Measurements from ENCODE around the gene CCL17.

Gene CCL17

GRCh38 chr16:57377080-57377841 is 27.3 kb upstream of the CCL17 start:
- DNase-seq (ENCODE audit: low spot score), result no peak

DNA sequence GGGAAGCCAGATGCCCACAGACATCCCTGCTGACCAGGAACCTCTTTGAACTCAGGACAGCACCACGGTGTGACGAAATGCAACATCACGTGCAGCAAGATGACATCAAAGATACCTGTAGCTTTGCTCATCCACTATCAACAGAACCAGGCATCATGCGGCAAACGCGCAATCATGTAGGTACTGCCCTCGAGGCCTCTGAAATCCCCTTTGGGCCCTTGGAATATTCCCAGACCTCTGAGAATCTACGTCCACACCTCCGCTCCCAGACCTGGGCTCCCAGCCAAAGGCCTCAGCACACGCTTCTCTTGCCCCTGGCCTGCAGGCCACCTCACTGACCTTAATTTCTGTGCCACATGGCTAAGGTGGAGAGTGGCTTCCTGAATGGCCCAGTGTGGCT is 25.0 kb upstream of the CCL17 start:
- no peak for DNase-seq (ENCODE audit: low spot score)

DNA sequence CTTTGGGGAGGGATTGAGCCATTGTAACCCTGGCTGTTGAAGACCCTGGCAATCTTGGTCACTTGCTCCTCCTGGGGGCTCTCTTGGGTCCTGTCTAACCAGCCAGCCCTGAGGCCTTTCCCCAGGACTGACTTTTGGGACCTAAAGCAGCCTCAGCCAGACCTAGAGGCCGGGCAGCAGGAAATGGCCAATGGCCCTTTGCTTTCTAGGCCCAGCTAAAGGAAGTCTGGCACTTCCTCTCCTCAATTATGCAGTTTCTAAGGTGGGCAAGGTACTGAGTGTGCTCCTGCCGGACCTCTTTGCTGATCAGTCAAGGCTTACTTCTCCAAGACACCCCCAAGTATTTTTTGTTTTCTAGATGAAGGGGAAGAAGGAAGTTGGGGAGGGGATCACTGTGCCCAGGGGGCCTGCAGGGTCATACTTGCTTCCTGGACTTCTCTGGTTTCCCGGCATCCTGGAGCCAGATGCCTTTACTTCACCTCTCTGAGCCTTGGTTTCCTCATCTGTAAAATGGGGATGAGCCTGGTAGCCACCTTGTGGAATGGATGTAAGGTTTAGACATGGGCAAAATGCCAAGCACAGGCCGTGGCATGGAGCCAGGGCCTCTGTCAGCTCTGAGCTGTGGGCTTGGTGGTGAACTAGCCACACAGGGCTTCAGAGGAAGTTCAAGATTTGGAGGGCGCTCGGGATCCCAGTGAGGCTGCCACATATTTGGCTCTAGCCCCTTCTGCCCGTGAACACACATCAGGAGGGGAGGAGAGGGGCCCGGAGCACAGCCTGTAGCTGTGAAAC is 23.7 kb upstream of the CCL17 start:
- no peak for DNase-seq (ENCODE audit: low spot score)

GRCh38 chr16:57381791-57382534 is 22.6 kb upstream of the CCL17 start:
- no peak for DNase-seq (ENCODE audit: low spot score)

DNA sequence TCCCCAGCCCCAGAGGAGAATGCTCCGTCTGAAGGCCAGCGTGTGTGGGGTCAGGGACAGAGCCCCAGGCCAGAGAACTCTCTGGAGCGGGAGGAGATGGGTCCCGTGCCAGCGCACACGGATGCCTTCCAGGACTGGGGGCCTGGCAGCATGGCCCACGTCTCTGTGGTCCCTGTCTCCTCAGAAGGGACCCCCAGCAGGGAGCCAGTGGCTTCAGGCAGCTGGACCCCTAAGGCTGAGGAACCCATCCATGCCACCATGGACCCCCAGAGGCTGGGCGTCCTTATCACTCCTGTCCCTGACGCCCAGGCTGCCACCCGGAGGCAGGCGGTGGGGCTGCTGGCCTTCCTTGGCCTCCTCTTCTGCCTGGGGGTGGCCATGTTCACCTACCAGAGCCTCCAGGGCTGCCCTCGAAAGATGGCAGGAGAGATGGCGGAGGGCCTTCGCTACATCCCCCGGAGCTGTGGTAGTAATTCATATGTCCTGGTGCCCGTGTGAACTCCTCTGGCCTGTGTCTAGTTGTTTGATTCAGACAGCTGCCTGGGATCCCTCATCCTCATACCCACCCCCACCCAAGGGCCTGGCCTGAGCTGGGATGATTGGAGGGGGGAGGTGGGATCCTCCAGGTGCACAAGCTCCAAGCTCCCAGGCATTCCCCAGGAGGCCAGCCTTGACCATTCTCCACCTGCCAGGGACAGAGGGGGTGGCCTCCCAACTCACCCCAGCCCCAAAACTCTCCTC is 21.9 kb upstream of the CCL17 start:
- DNase-seq (ENCODE audit: low spot score), result no peak

DNA sequence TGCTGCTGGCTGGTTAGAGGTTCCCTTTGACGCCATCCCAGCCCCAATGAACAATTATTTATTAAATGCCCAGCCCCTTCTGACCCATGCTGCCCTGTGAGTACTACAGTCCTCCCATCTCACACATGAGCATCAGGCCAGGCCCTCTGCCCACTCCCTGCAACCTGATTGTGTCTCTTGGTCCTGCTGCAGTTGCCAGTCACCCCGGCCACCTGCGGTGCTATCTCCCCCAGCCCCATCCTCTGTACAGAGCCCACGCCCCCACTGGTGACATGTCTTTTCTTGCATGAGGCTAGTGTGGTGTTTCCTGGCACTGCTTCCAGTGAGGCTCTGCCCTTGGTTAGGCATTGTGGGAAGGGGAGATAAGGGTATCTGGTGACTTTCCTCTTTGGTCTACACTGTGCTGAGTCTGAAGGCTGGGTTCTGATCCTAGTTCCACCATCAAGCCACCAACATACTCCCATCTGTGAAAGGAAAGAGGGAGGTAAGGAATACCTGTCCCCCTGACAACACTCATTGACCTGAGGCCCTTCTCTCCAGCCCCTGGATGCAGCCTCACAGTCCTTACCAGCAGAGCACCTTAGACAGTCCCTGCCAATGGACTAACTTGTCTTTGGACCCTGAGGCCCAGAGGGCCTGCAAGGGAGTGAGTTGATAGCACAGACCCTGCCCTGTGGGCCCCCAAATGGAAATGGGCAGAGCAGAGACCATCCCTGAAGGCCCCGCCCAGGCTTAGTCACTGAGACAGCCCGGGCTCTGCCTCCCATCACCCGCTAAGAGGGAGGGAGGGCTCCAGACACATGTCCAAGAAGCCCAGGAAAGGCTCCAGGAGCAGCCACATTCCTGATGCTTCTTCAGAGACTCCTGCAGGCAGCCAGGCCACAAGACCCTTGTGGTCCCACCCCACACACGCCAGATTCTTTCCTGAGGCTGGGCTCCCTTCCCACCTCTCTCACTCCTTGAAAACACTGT is 21.0 kb upstream of the CCL17 start:
- peak; percentile 51 for DNase-seq (ENCODE audit: low spot score)

GRCh38 chr16:57384248-57385070 is 20.1 kb upstream of the CCL17 start:
- DNase-seq (ENCODE audit: low spot score), result no peak

- no peak for DNase-seq (ENCODE audit: low spot score)
These were observed 19.5 kb upstream of the CCL17 start for GRCh38 chr16:57385083-57385482.

GRCh38 chr16:57386381-57386951 is 18.1 kb upstream of the CCL17 start:
- DNase-seq (ENCODE audit: low spot score), result peak; percentile 75

GRCh38 chr16:57387598-57388354 is 16.8 kb upstream of the CCL17 start:
- DNase-seq (ENCODE audit: low spot score), result no peak

- no peak for DNase-seq (ENCODE audit: low spot score)
These were observed 16.0 kb upstream of the CCL17 start for GRCh38 chr16:57388359-57389086.

- DNase-seq (ENCODE audit: low spot score), result no peak
These were observed 15.5 kb upstream of the CCL17 start for GRCh38 chr16:57389087-57389468.

GRCh38 chr16:57390636-57391295 is 13.8 kb upstream of the CCL17 start:
- no peak for DNase-seq (ENCODE audit: low spot score)

DNA sequence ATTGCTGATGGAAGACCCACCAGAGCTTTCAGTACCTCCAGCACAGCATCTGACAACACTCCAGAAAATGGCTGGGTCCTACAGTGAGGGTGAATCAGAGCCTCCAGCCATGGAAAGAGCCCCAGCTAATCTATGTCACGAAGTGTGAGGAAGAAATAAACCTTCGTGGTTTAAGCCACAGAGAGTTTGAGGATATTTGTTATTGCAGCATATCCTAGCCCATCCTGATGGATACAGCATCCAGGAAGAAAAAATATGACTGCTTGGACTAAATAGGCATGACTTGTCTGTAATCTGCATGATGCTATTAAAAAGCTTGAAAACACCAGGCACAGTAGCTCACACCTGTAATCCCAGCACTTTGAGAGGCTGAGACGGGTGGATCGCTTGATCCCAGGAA is 13.3 kb upstream of the CCL17 start:
- DNase-seq (ENCODE audit: low spot score), result no peak

DNA sequence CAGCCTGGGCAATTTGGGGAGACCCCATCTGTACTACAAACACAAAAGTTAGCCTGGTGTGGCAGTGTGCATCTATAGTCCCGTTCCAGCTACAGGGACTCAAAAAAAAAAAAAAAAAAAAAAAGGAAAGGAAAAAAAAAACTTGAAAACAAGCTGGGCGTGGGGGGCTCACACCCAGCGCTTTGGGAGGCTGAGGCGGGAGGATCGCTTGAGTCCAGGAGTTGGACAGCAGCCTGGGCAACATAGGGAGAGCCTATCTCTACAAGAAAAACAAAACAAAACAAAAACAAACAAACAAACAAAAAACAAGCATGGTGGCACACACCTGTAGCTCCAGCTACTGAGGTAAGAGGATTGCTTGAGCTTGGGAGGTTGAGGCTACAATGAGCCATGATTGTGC is 12.9 kb upstream of the CCL17 start:
- DNase-seq (ENCODE audit: low spot score), result no peak

DNA sequence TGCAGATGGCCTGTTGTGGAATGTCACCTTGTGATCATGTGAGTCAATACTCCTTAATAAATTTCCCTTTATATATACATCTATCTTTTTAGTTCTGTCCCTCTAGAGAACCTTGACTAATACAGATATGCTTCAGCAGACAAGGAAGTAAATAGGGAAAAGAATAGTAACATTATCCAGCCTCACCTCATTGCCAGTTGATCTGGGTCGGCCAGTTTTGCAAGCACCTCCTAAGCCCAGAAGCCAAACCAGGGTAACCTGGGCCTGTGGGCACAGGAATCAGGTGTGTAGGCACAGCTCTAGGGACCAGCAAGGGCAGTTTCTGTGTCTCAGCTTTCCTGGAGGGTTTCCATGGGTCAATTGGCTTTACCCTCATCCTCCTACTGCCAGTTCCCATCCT is 11.9 kb upstream of the CCL17 start:
- no peak for DNase-seq (ENCODE audit: low spot score)

DNA sequence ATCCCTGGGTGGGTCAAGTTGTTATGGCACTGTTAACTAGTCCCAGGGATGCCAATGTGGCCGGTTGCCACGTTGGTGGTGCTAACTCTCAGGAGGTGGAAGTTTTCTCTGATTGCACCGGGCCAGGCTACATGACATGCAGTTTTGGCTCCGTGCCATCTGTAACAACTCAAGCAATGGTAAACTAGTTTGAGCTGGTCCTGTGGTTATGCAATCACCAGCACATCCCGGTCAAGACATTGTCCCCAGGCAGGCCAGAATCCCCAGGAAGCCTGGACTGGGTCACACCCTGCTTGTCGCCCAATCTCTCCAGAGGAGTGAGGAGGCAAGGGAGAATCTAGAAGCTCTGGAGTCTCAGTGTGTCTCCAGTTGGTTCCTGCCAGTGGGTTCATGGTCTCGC is 10.1 kb upstream of the CCL17 start:
- DNase-seq (ENCODE audit: low spot score), result no peak

- DNase-seq (ENCODE audit: low spot score), result no peak
These were observed 9.5 kb upstream of the CCL17 start for GRCh38 chr16:57395026-57395425.
